ENCODE results near the gene TMEM95.

DNA sequence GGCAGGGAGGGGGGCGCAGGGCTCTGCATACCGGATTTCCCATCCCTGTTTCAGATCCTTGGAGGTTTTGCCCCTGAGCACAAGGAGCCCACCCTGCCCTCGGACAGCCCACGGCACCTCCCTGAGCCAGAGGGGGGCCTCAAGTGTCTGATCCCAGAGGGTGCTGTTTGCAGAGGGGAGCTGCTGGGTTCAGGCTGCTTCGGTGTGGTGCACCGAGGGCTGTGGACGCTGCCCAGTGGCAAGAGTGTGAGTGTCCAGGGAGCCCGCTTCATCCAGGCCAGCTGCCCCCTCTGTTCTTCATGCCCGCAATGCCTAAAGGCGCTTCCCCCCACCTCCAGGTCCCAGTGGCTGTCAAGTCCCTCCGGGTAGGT lies 28.4 kb downstream of the TMEM95 start:
- TF ChIP-seq TAF1 (IDR thresholded peaks at IDR 0.05; ENCODE audit: borderline replicate concordance, low read depth, low read length) (no peak), MYC (IDR thresholded peaks at IDR 0.05; ENCODE audit: insufficient read depth, insufficient read length, insufficient replicate concordance, low read length, severe bottlenecking) (no peak), CEBPB (IDR thresholded peaks at IDR 0.05; ENCODE audit: borderline replicate concordance in 1 of 2, low read depth in 2 of 2, low read length in 2 of 2) (no peak), RELA (IDR thresholded peaks at IDR 0.05; ENCODE audit: borderline replicate concordance, partially characterized antibody) (no peak), TBL1XR1 (IDR thresholded peaks at IDR 0.05; ENCODE audit: low read depth, low read length) (no peak)
- TF ChIP-seq, protein P1, sequence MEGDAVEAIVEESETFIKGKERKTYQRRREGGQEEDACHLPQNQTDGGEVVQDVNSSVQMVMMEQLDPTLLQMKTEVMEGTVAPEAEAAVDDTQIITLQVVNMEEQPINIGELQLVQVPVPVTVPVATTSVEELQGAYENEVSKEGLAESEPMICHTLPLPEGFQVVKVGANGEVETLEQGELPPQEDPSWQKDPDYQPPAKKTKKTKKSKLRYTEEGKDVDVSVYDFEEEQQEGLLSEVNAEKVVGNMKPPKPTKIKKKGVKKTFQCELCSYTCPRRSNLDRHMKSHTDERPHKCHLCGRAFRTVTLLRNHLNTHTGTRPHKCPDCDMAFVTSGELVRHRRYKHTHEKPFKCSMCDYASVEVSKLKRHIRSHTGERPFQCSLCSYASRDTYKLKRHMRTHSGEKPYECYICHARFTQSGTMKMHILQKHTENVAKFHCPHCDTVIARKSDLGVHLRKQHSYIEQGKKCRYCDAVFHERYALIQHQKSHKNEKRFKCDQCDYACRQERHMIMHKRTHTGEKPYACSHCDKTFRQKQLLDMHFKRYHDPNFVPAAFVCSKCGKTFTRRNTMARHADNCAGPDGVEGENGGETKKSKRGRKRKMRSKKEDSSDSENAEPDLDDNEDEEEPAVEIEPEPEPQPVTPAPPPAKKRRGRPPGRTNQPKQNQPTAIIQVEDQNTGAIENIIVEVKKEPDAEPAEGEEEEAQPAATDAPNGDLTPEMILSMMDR (IDR thresholded peaks at IDR 0.05 in 2 of 3, conservative IDR thresholded peaks at IDR 0.05 in 1 of 3; ENCODE audit: control insufficient read depth in 2 of 3, extremely low read depth in 1 of 3, insufficient read depth in 1 of 3, low read depth in 3 of 3, low read length in 3 of 3), result no peak
- TF ChIP-seq, protein P2, sequence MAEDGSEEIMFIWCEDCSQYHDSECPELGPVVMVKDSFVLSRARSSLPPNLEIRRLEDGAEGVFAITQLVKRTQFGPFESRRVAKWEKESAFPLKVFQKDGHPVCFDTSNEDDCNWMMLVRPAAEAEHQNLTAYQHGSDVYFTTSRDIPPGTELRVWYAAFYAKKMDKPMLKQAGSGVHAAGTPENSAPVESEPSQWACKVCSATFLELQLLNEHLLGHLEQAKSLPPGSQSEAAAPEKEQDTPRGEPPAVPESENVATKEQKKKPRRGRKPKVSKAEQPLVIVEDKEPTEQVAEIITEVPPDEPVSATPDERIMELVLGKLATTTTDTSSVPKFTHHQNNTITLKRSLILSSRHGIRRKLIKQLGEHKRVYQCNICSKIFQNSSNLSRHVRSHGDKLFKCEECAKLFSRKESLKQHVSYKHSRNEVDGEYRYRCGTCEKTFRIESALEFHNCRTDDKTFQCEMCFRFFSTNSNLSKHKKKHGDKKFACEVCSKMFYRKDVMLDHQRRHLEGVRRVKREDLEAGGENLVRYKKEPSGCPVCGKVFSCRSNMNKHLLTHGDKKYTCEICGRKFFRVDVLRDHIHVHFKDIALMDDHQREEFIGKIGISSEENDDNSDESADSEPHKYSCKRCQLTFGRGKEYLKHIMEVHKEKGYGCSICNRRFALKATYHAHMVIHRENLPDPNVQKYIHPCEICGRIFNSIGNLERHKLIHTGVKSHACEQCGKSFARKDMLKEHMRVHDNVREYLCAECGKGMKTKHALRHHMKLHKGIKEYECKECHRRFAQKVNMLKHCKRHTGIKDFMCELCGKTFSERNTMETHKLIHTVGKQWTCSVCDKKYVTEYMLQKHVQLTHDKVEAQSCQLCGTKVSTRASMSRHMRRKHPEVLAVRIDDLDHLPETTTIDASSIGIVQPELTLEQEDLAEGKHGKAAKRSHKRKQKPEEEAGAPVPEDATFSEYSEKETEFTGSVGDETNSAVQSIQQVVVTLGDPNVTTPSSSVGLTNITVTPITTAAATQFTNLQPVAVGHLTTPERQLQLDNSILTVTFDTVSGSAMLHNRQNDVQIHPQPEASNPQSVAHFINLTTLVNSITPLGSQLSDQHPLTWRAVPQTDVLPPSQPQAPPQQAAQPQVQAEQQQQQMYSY (CRISPR knock-in tag; IDR thresholded peaks at IDR 0.05), result no peak
- TF ChIP-seq, protein P3, sequence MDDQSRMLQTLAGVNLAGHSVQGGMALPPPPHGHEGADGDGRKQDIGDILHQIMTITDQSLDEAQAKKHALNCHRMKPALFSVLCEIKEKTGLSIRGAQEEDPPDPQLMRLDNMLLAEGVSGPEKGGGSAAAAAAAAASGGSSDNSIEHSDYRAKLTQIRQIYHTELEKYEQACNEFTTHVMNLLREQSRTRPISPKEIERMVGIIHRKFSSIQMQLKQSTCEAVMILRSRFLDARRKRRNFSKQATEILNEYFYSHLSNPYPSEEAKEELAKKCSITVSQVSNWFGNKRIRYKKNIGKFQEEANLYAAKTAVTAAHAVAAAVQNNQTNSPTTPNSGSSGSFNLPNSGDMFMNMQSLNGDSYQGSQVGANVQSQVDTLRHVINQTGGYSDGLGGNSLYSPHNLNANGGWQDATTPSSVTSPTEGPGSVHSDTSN (IDR thresholded peaks at IDR 0.05; ENCODE audit: insufficient replicate concordance, low read depth, low read length), result no peak

Measured in GM12878 (cell line).